Measurements from ENCODE around the gene BRME1. TPM values are rescaled to one million over a fixed set of nuclear protein-coding genes. Genes with fewer than 3 reads are reported as not detected.
A peak's percentile ranks its signal among the peaks of the same experiment; 100 is the strongest.

BRME1 gene
- total and polyA plus RNA-seq, 2 of the 13 experiments (the other 11 are each of a cell fraction or from before 2014, with no cell fraction given) = 0.74 to 1.5 TPM

GRCh38 chr19:13846557-13847406 lies 59.1 kb downstream of the BRME1 start (continued):
- TF ChIP-seq, protein P1, sequence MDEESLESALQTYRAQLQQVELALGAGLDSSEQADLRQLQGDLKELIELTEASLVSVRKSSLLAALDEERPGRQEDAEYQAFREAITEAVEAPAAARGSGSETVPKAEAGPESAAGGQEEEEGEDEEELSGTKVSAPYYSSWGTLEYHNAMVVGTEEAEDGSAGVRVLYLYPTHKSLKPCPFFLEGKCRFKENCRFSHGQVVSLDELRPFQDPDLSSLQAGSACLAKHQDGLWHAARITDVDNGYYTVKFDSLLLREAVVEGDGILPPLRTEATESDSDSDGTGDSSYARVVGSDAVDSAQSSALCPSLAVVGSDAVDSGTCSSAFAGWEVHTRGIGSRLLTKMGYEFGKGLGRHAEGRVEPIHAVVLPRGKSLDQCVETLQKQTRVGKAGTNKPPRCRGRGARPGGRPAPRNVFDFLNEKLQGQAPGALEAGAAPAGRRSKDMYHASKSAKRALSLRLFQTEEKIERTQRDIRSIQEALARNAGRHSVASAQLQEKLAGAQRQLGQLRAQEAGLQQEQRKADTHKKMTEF (CRISPR knock-in tag; IDR thresholded peaks at IDR 0.05) = peak; percentile 73; the same call in 1 of the 2 replicates
- TF ChIP-seq FOSL1 (CRISPR knock-in tag; IDR thresholded peaks at IDR 0.05; ENCODE audit: borderline replicate concordance) (peak; percentile 68; the same call in 1 of the 2 replicates), MIXL1 (CRISPR knock-in tag; IDR thresholded peaks at IDR 0.05) (no peak), ZNF609 (CRISPR knock-in tag; IDR thresholded peaks at IDR 0.05; ENCODE audit: borderline replicate concordance) (no peak), MYC (CRISPR knock-in tag; IDR thresholded peaks at IDR 0.05; ENCODE audit: borderline replicate concordance) (0 out of 2 replicates have a peak, but pooled peaks have one; percentile 26), NFE2 (CRISPR knock-in tag; IDR thresholded peaks at IDR 0.05) (no peak), ZNF225 (CRISPR knock-in tag; IDR thresholded peaks at IDR 0.05) (no peak), PTBP1 (IDR thresholded peaks at IDR 0.05; ENCODE audit: low read depth, low read length, poor library complexity, severe bottlenecking) (peak; percentile 65), FOXO1 (CRISPR knock-in tag; IDR thresholded peaks at IDR 0.05) (peak; percentile 42; the same call in 1 of the 2 replicates), ZFAT (CRISPR knock-in tag; conservative IDR thresholded peaks at IDR 0.05) (no peak), ZNF816 (CRISPR knock-in tag; IDR thresholded peaks at IDR 0.05; ENCODE audit: borderline replicate concordance) (0 out of 2 replicates have a peak, but pooled peaks have one; percentile 71), ZNF232 (CRISPR knock-in tag; IDR thresholded peaks at IDR 0.05; ENCODE audit: borderline replicate concordance) (0 out of 2 replicates have a peak, but pooled peaks have one; percentile 38), ZNF777 (CRISPR knock-in tag; IDR thresholded peaks at IDR 0.05) (no peak), HOXD1 (CRISPR knock-in tag; IDR thresholded peaks at IDR 0.05) (0 out of 2 replicates have a peak, but pooled peaks have one; percentile 14), SSRP1 (CRISPR knock-in tag; IDR thresholded peaks at IDR 0.05) (no peak), KDM6A (CRISPR knock-in tag; IDR thresholded peaks at IDR 0.05; ENCODE audit: low read depth) (peak; percentile 16; the same call in 1 of the 2 replicates), KLF11 (CRISPR knock-in tag; IDR thresholded peaks at IDR 0.05) (no peak), ZNF546 (CRISPR knock-in tag; conservative IDR thresholded peaks at IDR 0.05) (0 out of 2 replicates have a peak, but pooled peaks have one; percentile 22), ZSCAN31 (CRISPR knock-in tag; IDR thresholded peaks at IDR 0.05; ENCODE audit: low read depth) (no peak)
- TF ChIP-seq, protein P2, sequence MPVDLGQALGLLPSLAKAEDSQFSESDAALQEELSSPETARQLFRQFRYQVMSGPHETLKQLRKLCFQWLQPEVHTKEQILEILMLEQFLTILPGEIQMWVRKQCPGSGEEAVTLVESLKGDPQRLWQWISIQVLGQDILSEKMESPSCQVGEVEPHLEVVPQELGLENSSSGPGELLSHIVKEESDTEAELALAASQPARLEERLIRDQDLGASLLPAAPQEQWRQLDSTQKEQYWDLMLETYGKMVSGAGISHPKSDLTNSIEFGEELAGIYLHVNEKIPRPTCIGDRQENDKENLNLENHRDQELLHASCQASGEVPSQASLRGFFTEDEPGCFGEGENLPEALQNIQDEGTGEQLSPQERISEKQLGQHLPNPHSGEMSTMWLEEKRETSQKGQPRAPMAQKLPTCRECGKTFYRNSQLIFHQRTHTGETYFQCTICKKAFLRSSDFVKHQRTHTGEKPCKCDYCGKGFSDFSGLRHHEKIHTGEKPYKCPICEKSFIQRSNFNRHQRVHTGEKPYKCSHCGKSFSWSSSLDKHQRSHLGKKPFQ (CRISPR knock-in tag; IDR thresholded peaks at IDR 0.05; ENCODE audit: insufficient replicate concordance) = peak; percentile 34
- TF ChIP-seq, protein P3, sequence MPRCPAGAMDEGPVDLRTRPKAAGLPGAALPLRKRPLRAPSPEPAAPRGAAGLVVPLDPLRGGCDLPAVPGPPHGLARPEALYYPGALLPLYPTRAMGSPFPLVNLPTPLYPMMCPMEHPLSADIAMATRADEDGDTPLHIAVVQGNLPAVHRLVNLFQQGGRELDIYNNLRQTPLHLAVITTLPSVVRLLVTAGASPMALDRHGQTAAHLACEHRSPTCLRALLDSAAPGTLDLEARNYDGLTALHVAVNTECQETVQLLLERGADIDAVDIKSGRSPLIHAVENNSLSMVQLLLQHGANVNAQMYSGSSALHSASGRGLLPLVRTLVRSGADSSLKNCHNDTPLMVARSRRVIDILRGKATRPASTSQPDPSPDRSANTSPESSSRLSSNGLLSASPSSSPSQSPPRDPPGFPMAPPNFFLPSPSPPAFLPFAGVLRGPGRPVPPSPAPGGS (CRISPR knock-in tag; IDR thresholded peaks at IDR 0.05) = no peak
